Gastrocnemius medialis (tissue), 4 donors: ENCODE results near the gene DDX49.

ENCODE experiments used
- POLR2A ChIP-seq, 2 donors: fragments of 450-650 bp; IDR thresholded peaks; one replicate each; pipeline ENCODE4 v1.6.1; 2017; ENCODE audit warnings: antibody characterized with exemption in 2 of 2, mild to moderate bottlenecking in 2 of 2, moderate library complexity in 2 of 2
- TF ChIP-seq, protein P1 (sequence below), 5 experiments: fragments of 450-650 bp in 3 of 5; fragments of 200-600 bp in 2 of 5; sonication (generic) in 2 of 5; IDR thresholded peaks in 4 of 5; conservative IDR thresholded peaks in 1 of 5; 1 replicate in 4 of 5; 2 replicates in 1 of 5; pipeline ENCODE4 v1.5.1; 2016 to 2019; ENCODE audit warnings: antibody characterized with exemption in 5 of 5, mild to moderate bottlenecking in 3 of 5, moderate library complexity in 3 of 5

GRCh38 chr19:18904334-18905057 is 15.0 kb upstream of the DDX49 start:
- no peak for TF ChIP-seq POLR2A (IDR thresholded peaks at IDR 0.05)
- TF ChIP-seq, protein P1, sequence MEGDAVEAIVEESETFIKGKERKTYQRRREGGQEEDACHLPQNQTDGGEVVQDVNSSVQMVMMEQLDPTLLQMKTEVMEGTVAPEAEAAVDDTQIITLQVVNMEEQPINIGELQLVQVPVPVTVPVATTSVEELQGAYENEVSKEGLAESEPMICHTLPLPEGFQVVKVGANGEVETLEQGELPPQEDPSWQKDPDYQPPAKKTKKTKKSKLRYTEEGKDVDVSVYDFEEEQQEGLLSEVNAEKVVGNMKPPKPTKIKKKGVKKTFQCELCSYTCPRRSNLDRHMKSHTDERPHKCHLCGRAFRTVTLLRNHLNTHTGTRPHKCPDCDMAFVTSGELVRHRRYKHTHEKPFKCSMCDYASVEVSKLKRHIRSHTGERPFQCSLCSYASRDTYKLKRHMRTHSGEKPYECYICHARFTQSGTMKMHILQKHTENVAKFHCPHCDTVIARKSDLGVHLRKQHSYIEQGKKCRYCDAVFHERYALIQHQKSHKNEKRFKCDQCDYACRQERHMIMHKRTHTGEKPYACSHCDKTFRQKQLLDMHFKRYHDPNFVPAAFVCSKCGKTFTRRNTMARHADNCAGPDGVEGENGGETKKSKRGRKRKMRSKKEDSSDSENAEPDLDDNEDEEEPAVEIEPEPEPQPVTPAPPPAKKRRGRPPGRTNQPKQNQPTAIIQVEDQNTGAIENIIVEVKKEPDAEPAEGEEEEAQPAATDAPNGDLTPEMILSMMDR (IDR thresholded peaks at IDR 0.05 in 4 of 5, conservative IDR thresholded peaks at IDR 0.05 in 1 of 5): no peak
